Erythroblast (primary cell): ENCODE measurements around the gene TTL.

ENCODE experiments used
- GATA1 ChIP-seq: IDR thresholded peaks from 2 replicates; pipeline ENCODE4 v1.6.1; 2011; ENCODE audit warnings: low read depth, mild to moderate bottlenecking, control low read depth, low read length, moderate library complexity
- POLR2A ChIP-seq: IDR thresholded peaks from 2 replicates; pipeline ENCODE4 v1.6.1; 2011; ENCODE audit warnings: mild to moderate bottlenecking, low read length

DNA sequence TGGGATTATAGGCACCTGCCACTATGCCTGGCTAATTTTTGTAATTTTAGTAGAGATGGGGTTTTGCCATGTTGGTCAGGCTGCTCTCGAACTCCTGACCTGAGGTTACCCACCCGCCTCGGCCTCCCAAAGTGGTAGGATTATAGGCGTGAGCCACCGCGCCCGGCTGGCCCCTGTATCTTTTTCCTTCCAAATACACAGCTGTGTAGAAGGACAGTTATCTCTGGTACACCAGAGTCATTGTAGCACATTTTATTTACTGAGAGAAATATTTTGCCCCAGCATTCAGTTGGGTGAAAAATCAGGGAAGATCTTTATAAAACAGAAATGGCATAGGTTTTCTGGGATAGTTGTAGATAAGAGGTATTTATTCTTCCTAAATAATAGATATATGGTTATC is 36.9 kb downstream of the TTL start:
- no peak for TF ChIP-seq POLR2A
- TF ChIP-seq GATA1: no peak
